GM19455 (cell line): Measurements from ENCODE around the gene ZFYVE21.

Experiments
- ATAC-seq: cut with Tn5 transposase; IDR thresholded peaks from one replicate; pipeline ENCODE4 v1.9.1; 2021; ENCODE audit not compliant: unreplicated experiment

ZFYVE21 gene

DNA sequence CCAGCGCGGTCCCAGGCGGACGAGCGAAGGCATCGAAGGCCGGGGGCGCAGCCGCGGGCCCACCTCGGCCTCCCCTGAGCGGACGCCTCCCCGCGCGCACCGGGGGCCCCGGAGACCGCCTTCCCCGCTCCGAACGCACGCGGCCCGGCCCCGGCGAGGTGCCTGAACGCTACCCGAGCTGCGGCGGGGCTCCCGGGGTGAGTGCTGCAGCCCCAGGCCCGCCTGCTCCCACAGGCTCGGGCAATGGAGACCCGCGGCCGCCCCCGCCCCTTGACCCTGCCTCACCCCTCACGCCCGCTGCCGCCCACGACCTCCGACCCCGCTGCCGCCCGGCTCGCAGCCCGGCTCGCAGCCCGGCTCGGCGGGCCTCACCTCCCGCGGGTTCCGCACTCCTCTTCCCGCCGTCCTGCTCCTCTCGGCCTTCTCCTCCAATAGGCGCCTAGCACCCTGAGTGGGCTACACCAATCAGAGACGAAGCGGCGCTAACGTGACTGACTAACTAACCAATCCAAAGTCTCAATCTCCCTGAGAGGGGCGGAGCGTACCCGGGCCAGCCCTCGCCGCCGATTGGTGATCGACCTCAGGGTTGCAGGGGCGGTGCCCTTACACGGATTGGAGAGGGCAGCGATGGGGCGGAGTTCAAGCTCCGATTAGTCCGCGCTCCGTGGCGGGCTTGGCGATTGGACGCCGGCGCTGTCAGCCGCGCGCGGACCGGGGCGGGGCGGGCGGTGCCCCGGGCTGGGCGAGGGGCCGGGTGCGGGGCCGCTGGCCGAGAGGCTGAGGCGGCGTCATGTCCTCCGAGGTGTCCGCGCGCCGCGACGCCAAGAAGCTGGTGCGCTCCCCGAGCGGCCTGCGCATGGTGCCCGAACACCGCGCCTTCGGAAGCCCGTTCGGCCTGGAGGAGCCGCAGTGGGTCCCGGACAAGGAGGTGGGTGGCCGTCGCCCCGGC lies at the start of gene ZFYVE21, which contains the start of gene XRCC3:
Gene ZFYVE21 (plus strand): TSS at position 759 of the 949 bp plus-strand sequence. CDS start 32 bp downstream, at position 791.
Gene XRCC3 (minus strand): TSS at position 400 of the 949 bp plus-strand sequence. CDS start 4,364 bp downstream, outside the sequence.
- ATAC-seq, result peak; percentile 92

- ATAC-seq, result no peak
Observed at GRCh38 chr14:103667671-103668070, 47.9 kb upstream of the ZFYVE21 start.

DNA sequence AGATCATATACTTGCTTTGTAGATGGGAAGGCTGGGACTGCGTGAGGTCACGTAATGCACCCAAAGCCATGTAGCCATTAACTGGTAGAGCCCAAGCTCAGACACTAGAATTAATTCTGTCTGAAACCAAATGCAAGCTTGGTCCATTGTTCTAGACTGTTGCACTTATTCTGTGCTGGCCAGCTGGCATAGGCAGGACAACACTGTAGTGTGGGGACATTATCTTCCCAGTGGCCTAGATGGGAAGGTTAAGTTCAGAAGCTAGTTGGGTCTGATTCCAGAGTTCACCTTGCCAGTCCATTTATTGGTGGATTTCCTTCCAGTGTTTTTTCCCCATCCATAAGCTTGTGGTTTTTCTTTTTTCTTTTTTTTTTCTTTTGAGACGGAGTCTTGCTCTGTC lies 47.5 kb upstream of the ZFYVE21 start:
- no peak for ATAC-seq

- no peak for ATAC-seq
Observed at GRCh38 chr14:103669370-103669769, 46.2 kb upstream of the ZFYVE21 start.

- ATAC-seq, result no peak
Observed at GRCh38 chr14:103671911-103672310, 43.7 kb upstream of the ZFYVE21 start.

DNA sequence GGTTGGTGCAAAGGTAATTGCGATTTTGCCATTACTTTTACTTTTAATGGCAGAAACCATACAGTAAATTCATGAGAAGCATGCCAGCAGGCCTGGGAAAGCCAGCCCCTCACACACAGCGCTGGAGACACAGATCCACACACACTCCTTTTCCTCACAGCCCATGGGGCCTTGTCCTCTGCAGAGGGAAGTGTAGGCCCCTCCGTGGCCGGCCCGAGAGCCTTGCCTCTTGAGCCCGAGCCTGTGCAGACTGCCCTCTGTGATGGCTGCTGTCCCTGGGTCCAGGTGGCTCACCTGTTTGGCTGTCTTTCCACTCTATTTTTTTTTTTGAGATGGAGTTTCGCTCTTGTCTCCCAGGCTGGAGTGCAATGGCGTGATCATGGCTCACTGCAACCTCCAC lies 39.7 kb upstream of the ZFYVE21 start:
- no peak for ATAC-seq

- no peak for ATAC-seq
Observed at GRCh38 chr14:103676881-103677675, 38.5 kb upstream of the ZFYVE21 start.

- peak; percentile 64 for ATAC-seq
Observed at GRCh38 chr14:103679351-103679750, 36.3 kb upstream of the ZFYVE21 start.

DNA sequence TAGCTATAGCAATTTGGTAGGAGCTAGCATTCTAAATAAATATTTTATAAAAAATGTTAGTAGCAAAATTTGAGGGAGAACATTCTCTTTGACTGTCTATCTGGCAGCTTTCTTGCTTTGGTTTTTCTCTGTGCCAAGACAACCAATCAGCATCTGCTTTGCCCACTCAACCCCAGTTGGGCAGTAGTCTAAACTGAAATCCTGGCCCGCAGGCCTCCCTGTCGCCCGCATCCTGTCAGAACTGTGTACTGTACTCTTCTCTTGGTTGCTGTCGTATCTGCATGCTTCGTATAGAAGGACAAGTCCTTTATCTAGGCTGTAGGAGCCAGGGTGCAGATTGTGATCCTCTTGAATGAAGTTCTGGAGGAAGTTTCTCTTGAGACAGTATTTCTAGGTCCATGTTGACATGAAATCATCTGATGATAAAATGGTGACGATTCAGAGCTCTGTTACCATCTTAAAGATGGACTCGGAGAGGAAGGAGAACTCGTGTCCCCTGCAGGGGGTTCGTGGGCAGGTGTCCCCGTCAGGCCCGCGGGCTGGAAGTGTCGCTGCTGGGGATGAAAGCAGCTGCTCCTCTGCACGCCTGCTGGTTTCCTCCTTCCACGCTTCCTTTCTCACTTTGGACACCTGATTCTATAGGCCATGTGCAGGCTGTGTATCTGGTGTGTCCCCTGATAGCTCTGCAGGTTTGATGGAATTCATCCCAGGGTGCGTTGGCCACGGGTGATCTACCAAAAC lies 34.9 kb upstream of the ZFYVE21 start:
- ATAC-seq, result no peak

- ATAC-seq, result no peak
Observed at GRCh38 chr14:103683139-103683538, 32.5 kb upstream of the ZFYVE21 start.

- ATAC-seq, result no peak
Observed at GRCh38 chr14:103684471-103684870, 31.1 kb upstream of the ZFYVE21 start.

- no peak for ATAC-seq
Observed at GRCh38 chr14:103684871-103685270, 30.7 kb upstream of the ZFYVE21 start.

- ATAC-seq, result no peak
Observed at GRCh38 chr14:103685276-103686211, 30.1 kb upstream of the ZFYVE21 start.

DNA sequence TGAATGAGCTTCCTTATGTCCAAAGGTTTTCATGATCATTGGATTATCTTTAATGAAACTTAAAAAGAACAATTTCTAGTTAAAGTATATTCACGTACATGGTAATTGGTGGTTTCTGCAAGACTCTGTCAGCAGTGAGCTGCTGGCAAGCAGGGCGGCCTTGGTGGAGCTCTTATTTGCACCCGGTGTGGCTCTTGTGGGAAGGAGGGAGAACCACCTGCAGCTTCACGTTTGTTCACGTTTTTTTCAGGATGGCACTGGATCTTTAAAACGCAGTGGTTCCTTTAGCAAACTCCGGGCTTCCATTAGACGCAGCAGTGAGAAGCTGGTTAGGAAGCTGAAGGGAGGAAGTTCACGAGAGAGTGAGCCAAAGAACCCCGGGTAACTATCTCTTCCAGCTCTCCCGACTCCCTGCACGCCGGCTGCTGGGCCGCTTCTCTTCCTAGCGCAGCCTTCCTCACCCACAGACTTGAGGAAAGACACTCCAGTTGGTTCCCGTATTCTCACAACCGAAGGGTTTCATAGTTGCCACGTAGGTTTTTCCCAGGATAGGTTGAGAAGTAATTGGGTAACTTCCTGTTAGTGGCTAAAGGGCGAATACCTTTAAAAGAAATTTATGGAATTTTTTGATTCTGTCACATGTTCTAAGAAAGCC lies 28.7 kb upstream of the ZFYVE21 start:
- no peak for ATAC-seq

DNA sequence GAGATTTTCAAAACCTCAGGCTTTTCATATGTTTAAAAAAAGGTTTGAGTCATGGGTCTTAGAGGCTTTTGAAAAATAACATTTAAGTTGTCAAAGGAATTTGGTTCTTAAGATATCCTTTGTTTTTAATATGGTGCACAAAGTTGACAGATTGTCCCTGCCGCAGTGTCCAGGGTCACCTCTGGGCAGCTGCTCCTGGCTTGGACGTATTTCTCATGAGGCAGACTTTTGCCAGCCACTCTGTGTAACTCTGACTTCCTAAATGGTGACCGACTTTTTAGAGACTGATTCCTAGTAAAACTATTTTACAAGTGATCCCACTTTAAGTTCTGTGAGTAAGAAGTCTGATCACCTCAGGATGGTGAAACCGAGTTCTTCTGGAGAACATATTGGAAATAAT lies 27.9 kb upstream of the ZFYVE21 start:
- no peak for ATAC-seq

- ATAC-seq, result no peak
Observed at GRCh38 chr14:103688441-103688840, 27.2 kb upstream of the ZFYVE21 start.

DNA sequence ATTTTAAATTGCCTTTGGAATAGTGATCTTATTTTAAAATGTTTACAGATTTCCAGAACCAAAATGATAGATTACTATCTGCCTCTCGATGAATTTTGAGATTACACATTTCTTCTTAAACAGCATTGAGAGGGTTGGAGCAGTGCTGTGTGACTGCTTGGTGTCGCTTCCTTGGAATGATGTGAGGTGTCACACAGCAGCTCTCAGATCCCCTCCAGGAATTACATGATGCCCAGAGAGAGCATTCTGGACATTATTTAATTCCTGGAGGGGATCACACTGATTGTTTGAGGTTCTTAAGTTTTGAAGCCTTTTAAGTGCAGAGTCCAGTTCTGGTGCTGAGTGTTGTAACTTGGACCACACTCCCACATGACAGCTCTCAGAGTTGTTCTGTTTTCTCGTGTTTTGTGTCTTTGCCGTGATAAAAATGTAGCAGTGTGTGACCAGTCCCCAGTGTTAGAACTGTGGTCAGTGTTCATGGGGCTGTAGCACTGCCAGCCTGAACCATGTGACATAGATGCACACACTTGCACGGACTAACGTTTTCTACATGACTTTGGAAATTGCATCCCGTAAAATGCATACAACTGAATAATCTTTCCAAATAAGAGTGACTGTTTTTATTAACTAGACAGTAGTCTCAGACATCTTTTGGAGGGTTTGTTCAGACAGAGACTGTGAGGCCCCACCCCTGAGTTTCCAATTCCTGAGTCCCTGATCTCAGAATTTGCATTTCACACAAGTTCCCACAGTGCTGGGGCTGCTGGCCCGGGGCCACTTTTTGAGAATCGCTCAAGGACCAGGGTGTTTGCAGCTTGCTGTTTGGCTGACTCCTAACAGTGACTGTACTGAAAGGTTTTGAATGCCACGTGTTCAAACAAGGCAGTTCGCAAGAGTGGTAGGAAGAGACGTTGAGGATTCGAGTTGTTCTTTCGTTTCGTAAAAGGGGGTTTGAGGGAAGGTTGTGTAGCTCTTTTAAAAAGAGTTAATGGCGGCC lies 26.4 kb upstream of the ZFYVE21 start:
- no peak for ATAC-seq

DNA sequence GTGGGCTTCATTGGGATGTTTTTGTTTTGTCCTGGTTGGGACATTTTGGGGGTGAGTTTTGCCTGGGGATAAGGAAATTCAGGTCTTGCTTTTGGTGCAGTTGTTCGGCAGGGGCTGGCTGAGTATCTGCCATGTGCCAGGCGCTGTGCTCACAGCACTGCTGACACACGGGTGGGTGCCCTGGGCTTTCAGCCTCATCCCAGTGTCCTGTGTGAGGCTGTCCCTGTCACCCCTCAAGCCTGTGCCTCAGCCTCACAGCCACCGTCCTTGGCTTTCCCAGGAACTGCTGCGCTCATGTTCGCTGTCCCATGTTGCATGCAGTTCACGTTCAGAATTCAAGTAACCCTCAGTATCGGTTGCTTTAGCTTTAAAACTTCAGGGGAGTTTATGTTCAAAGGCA lies 25.3 kb upstream of the ZFYVE21 start:
- ATAC-seq, result no peak
